ENCODE measurements around the gene ACER2. TPM values are rescaled to one million over a fixed set of nuclear protein-coding genes. Genes with fewer than 3 reads are reported as not detected.

Gene ACER2
- total RNA-seq, 2 donors from 2014 or later, result 6.8 to 7.3 TPM

DNA sequence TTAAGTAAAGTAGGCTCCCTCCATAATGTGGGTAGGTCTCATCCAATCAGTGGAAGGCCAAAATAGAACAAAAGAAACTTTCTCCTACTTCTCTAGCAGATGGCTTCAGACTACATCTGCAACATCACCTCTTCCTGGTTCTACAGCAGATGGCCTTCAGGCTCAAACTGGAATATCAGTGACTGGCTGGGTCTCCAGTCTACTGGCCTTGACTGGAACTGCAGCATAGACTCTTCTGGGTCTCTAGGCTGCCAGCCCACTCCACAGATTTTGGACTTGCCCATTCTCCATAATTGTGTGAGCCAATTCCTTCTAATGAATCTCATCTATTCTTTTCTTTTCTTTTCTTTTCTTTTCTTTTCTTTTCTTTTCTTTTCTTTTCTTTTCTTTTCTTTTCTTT, 64.8 kb downstream of the ACER2 start:
- no peak for ATAC-seq (ENCODE audit: insufficient number of reproducible peaks, low FRiP score, low read depth)
- Histone ChIP-seq H3K9me3 (no peaks in the 10 kb centered on the region), H3K4me1 (ENCODE audit: control insufficient read depth in 1 of 2, low read depth in 2 of 2) (peaks cover 0 to 16% of the 10 kb centered on the region in 2 donors), H3K27me3 (replicated peaks; ENCODE audit: insufficient read depth) (no peaks in the 10 kb centered on the region), H3K36me3 (no peaks in the 10 kb centered on the region), H3K4me3 (no peak overlapping the region), H3K27ac (no peak overlapping the region)
- TF ChIP-seq CTCF (IDR thresholded peaks at IDR 0.05), result no peak
- DNase-seq (ENCODE audit: low spot score), result no peak

DNA sequence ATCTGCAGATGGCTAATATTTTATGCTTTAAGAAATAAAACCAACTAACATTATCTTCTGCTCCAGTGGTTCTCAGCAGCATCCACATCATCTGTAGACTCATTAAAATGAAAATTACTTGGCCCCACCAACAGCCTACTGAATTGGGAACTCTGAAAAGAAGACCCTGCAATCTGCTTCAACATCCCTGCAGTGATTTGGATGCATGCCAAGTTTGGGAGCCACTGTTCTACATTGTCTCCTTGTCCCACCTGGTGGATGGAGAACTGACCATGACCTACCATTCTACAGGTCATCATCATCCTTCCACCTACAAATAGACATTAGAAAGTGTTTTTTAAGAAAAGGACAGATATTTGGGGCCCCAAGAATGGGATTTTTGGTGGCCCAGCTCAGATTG, 71.1 kb downstream of the ACER2 start:
- H3K27ac ChIP-seq, result no peak overlapping the region
- no peak for TF ChIP-seq CTCF (IDR thresholded peaks at IDR 0.05)
- H3K4me3 ChIP-seq, result no peak overlapping the region
- ATAC-seq (ENCODE audit: insufficient number of reproducible peaks, low FRiP score, low read depth) (no peak), DNase-seq (ENCODE audit: low spot score) (no peak)
- H3K4me1 ChIP-seq (ENCODE audit: control insufficient read depth in 1 of 2, low read depth in 2 of 2), result no peaks in the 10 kb centered on the region
- no peaks in the 10 kb centered on the region for H3K27me3 ChIP-seq (replicated peaks; ENCODE audit: insufficient read depth)
- H3K36me3 ChIP-seq, result no peaks in the 10 kb centered on the region
- no peaks in the 10 kb centered on the region for H3K9me3 ChIP-seq

- Histone ChIP-seq H3K36me3 (no peaks in the 10 kb centered on the region), H3K27ac (no peak overlapping the region), H3K27me3 (replicated peaks; ENCODE audit: insufficient read depth) (no peaks in the 10 kb centered on the region), H3K4me1 (ENCODE audit: control insufficient read depth in 1 of 2, low read depth in 2 of 2) (no peaks in the 10 kb centered on the region), H3K4me3 (no peak overlapping the region), H3K9me3 (no peaks in the 10 kb centered on the region)
- no peak for DNase-seq (ENCODE audit: low spot score)
- no peak for TF ChIP-seq CTCF (IDR thresholded peaks at IDR 0.05)
- ATAC-seq (ENCODE audit: insufficient number of reproducible peaks, low FRiP score, low read depth), result no peak
These were observed 71.5 kb downstream of the ACER2 start for GRCh38 chr9:19480345-19480744.

DNA sequence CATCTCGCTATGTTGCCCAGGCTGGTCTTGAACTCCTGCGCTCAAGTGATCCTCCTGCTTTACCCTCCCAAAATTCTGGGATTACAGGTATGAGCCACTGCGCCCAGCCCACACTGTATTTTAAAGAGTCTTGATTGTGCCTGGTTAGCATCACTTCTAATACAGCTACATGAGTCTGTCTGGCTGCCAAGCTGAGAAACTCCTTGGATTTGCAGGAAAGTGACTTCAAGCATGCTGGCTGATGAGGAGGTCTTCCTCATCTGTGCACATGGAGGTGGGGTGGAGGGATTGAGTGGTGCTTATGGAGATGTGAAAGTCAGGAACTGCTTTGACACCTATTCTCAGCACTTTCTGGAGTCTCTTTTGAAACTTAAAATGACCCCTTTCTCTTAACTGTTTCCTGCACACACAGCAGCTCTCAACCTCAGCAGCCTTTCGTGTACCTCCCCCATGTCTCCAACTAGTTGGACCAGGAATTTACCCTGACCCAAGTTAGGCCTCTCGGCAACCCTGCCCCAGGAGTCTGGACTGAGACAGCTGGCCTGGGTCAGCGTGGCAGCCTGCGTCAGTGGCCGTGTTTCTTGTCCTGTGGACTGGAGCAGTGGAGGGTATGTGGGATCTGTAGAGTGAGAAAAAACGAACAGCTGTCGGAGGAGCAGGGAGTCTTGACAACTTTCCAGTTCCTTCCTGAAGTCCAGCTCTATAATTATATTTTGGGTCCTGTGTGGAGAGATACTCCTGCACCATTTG, 72.5 kb downstream of the ACER2 start:
- H3K4me1 ChIP-seq (ENCODE audit: control insufficient read depth in 1 of 2, low read depth in 2 of 2), result no peaks in the 10 kb centered on the region
- no peak overlapping the region for H3K27ac ChIP-seq
- no peak overlapping the region for H3K4me3 ChIP-seq
- no peaks in the 10 kb centered on the region for H3K27me3 ChIP-seq (replicated peaks; ENCODE audit: insufficient read depth)
- H3K36me3 ChIP-seq, result no peaks in the 10 kb centered on the region
- H3K9me3 ChIP-seq, result no peaks in the 10 kb centered on the region
- no peak for DNase-seq (ENCODE audit: low spot score)
- no peak for ATAC-seq (ENCODE audit: insufficient number of reproducible peaks, low FRiP score, low read depth)
- no peak for TF ChIP-seq CTCF (IDR thresholded peaks at IDR 0.05)

DNA sequence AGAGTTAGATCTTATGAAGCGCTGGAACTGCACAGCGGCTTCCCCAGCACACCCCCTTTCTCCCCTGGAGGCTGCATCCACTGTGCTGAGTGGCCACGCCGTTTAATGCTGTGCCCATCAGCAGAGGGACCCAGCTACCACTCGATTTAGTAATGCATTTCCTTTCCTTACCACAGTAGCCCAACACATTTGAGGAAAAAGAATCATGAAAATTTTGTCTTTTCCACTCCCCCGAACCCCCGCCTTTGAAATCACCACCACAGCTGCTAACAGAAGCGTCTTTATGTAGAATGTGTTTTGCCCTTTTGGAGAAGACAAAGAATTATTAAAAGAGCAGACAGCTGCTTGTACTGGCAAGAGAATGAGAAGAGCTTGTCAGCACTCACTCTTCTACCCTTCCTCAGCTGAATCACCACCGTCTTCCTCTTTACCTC, 73.2 kb downstream of the ACER2 start:
- ATAC-seq (ENCODE audit: insufficient number of reproducible peaks, low FRiP score, low read depth), result no peak
- no peak overlapping the region for H3K27ac ChIP-seq
- TF ChIP-seq CTCF (IDR thresholded peaks at IDR 0.05), result no peak

More for the DNA sequence above, 73.2 kb downstream of the ACER2 start:
- no peaks in the 10 kb centered on the region for H3K36me3 ChIP-seq
- H3K9me3 ChIP-seq, result no peaks in the 10 kb centered on the region
- no peak overlapping the region for H3K4me3 ChIP-seq
- H3K27me3 ChIP-seq (replicated peaks; ENCODE audit: insufficient read depth), result no peaks in the 10 kb centered on the region
- H3K4me1 ChIP-seq (ENCODE audit: control insufficient read depth in 1 of 2, low read depth in 2 of 2), result no peaks in the 10 kb centered on the region
- no peak for DNase-seq (ENCODE audit: low spot score)
